ENCODE data around the gene CRAMP1. TPM values are rescaled to one million over a fixed set of nuclear protein-coding genes. Genes with fewer than 3 reads are reported as not detected.
A peak's percentile ranks its signal among the peaks of the same experiment; 100 is the strongest.

The CRAMP1 gene
- total and polyA plus RNA-seq, 2 of the 8 experiments (the other 6 are each of a cell fraction or from before 2014, with no cell fraction given), result 19.2 to 23.2 TPM

DNA sequence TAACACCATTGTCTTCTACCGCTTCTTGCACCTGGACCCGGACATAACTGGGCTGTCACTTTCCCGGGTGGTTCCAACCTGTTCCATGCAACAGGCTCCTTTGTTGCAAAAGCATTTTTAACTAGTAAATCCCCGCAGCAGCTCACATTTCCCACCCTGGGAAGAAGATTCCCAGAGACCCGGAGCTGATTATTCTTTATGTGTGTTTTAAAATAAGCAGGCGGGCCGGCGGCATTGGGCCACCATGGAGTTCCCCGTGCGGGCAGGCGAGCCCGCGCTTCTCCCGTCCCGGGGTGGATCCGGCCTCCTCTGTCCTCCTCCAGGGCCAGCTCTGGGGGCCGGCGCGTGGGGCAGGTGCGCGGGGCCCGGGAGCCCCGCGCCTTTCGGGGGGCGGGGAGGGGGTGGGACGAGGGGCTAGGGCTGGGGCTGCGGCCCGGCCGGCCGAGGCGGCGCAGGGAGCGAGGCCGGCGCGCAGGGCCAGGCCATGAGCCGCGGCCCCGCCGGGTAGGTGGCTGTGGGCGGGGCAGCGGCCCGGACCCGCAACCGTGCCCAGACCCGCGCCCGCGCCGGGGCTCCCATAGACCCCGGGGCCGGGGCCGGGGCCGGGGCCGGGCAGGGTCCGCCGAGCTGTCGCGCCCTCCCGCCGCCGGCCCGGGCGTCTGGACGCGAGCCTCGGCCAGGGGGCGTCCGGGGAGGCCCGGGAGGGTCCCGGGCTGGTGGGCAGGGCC, 1.7 kb downstream of the CRAMP1 start:
- Histone ChIP-seq H2BK120ac (replicated peaks; ENCODE audit: low read depth, low read length) (no peak overlapping the region), H3K4me2 (ENCODE audit: insufficient read depth in 1 of 2, low read depth in 2 of 2, low read length in 2 of 2) (peak overlapping the region; percentile 87 to 90), H2AFZ (ENCODE audit: low read length) (no peak overlapping the region), H3K23ac (ENCODE audit: insufficient read length) (no peak overlapping the region), H3K36me3 (ENCODE audit: control insufficient read depth in 2 of 4, insufficient read depth in 4 of 4, low read length in 3 of 4) (peaks cover 0 to 13% (median 1%) of the 10 kb centered on the region in 4 experiments; a peak in 4 of 8 replicates), H3K4me3 (ENCODE audit: extremely low read depth in 1 of 4, insufficient read depth in 2 of 4, low read depth in 3 of 4, low read length in 4 of 4) (peak overlapping the region; percentile 65 to 86 (median 76)), H2BK12ac (ENCODE audit: low read depth, low read length) (no peak overlapping the region), H3K4ac (replicated peaks; ENCODE audit: insufficient read length, low read depth, low read length) (no peak overlapping the region), H4K8ac (ENCODE audit: extremely low read depth, insufficient read depth, low read length) (no peak overlapping the region; the same call in 1 of the 2 replicates), H3K4me1 (replicated peaks in 1 of 4; ENCODE audit: control insufficient read depth in 3 of 4, insufficient read depth in 4 of 4, low read length in 3 of 4) (peaks cover 3 to 13% (median 9%) of the 10 kb centered on the region in 4 experiments; a peak in 5 of 7 replicates), H3K18ac (ENCODE audit: extremely low read depth, low read length) (no peak overlapping the region), H3K56ac (replicated peaks; ENCODE audit: insufficient read length, low read depth, low read length) (no peak overlapping the region), H4K20me1 (replicated peaks in 1 of 2; ENCODE audit: control insufficient read depth in 1 of 2, insufficient read depth in 2 of 2, low read length in 2 of 2) (peaks cover 9 to 10% of the 10 kb centered on the region in 2 experiments), H3K27me3 (replicated peaks in 1 of 4; ENCODE audit: control insufficient read depth in 3 of 4, extremely low read depth in 1 of 4, insufficient read depth in 3 of 4, low read length in 3 of 4) (peaks cover 0 to 10% (median 8%) of the 10 kb centered on the region in 4 experiments; a peak in 5 of 7 replicates), H3K27ac (ENCODE audit: low read depth, low read length) (no peak overlapping the region), H3K79me1 (ENCODE audit: low read depth, low read length) (peaks cover 8% of the 10 kb centered on the region), H4K5ac (ENCODE audit: insufficient read length, low read depth, low read length) (no peak overlapping the region), H3K14ac (ENCODE audit: insufficient read length) (no peak overlapping the region), H3K9ac (replicated peaks in 1 of 4; ENCODE audit: extremely low read depth in 1 of 4, low read depth in 3 of 4, low read length in 3 of 4) (peak overlapping the region in 3 of 4 experiments; percentile 23 to 83 (median 49); a peak in 2 of 7 replicates), H4K91ac (replicated peaks; ENCODE audit: insufficient read length, low read length) (no peak overlapping the region), H3K79me2 (ENCODE audit: control insufficient read depth in 1 of 2, insufficient read depth in 2 of 2, low read length in 2 of 2) (peaks cover 7 to 53% of the 10 kb centered on the region in 2 experiments), H3K23me2 (ENCODE audit: low read depth, low read length) (peaks cover 20% of the 10 kb centered on the region), H3K9me3 (ENCODE audit: insufficient read depth in 2 of 2, low read depth in 1 of 2, low read length in 1 of 2) (no peaks in the 10 kb centered on the region), H2BK5ac (ENCODE audit: low read depth, low read length) (no peak overlapping the region), H2BK20ac (ENCODE audit: low read length) (no peak overlapping the region), H2AK5ac (ENCODE audit: low read depth, low read length) (no peak overlapping the region), H2BK15ac (ENCODE audit: low read length) (no peak overlapping the region)
- CTCF ChIA-PET (ENCODE audit: partially characterized antibody), result no interaction called here
- FAIRE-seq (no peak), DNase-seq (ENCODE audit: low read depth in 1 of 2, low spot score in 2 of 2) (no peak)
- WGBS, 2 experiments (ENCODE audit: extremely low coverage in 1 of 2, insufficient coverage in 1 of 2, insufficient read length in 1 of 2, insufficient replicate concordance in 2 of 2, low coverage in 1 of 2, low lambda C conversion rate in 2 of 2, missing lambda C conversion rate in 1 of 2), result 5% methylated on average over 31 of the region's 72 CpGs; no CpG with 5 or more reads in 1 of the 2 experiments
- TF ChIP-seq, protein P1, sequence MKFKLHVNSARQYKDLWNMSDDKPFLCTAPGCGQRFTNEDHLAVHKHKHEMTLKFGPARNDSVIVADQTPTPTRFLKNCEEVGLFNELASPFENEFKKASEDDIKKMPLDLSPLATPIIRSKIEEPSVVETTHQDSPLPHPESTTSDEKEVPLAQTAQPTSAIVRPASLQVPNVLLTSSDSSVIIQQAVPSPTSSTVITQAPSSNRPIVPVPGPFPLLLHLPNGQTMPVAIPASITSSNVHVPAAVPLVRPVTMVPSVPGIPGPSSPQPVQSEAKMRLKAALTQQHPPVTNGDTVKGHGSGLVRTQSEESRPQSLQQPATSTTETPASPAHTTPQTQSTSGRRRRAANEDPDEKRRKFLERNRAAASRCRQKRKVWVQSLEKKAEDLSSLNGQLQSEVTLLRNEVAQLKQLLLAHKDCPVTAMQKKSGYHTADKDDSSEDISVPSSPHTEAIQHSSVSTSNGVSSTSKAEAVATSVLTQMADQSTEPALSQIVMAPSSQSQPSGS (IDR thresholded peaks at IDR 0.05; ENCODE audit: low read length), result no peak
- TF ChIP-seq SAP30 (IDR thresholded peaks at IDR 0.05; ENCODE audit: insufficient read depth, insufficient replicate concordance, low read length), result peak; percentile 16
- POLR2A ChIA-PET (ENCODE audit: partially characterized antibody), result interaction anchor here (2.2 kb wide), 1 partner anchor 65 kb away, joined by 9 read pairs; the partner anchor contains the start of gene JPT2
